ENCODE measurements around the gene ABCB7. TPM values are rescaled to one million over a fixed set of nuclear protein-coding genes. Genes with fewer than 3 reads are reported as not detected.
"Not testable (repeated sequence)": the region's sequence is repeated elsewhere in the genome, so short reads cannot be mapped to it uniquely, and the experiment has no call there.

ABCB7 gene
- total RNA-seq, 2 experiments from 2014 or later, result 52.6 to 54.5 TPM

- no peak for DNase-seq
- ATAC-seq, result no peak
- no peak overlapping the region for H3K4me3 Mint-ChIP-seq
- peaks cover 33% of the 10 kb centered on the region for H3K4me1 Mint-ChIP-seq
- H3K9me3 Mint-ChIP-seq (ENCODE audit: low read depth), result peaks cover 4% of the 10 kb centered on the region
- intact Hi-C loops (cut with DNase I, micrococcal nuclease), result loop anchor here (10.0 kb wide), 4 partner anchors 535 to 1285 kb away; partner anchors contain the start of gene RLIM (in 1 of the 2)
- CTCF ChIA-PET, result interaction anchor here (0.6 kb wide), 1 partner anchor 56 kb away, joined by 3 read pairs; no protein-coding TSS in a partner anchor
- peaks cover 24% of the 10 kb centered on the region for H3K36me3 Mint-ChIP-seq (ENCODE audit: low read depth)
- no peaks in the 10 kb centered on the region for H3K27me3 Mint-ChIP-seq
- POLR2A ChIA-PET, result no interaction called here
- no peak overlapping the region for H3K27ac Mint-ChIP-seq
These were observed 6.4 kb downstream of the ABCB7 start for GRCh38 chrX:75149654-75150053.

GRCh38 chrX:75132672-75133071, 23.4 kb downstream of the ABCB7 start:
- no peak for ATAC-seq
- CTCF ChIA-PET, result interaction anchor here (1.2 kb wide), 1 partner anchor 15 kb away, joined by 3 read pairs; no protein-coding TSS in a partner anchor
- intact Hi-C loops (cut with DNase I, micrococcal nuclease), result no loop called here
- DNase-seq, result no peak
- Mint-ChIP-seq H3K4me3 (no peak overlapping the region), H3K27me3 (no peaks in the 10 kb centered on the region), H3K27ac (no peak overlapping the region), H3K9me3 (ENCODE audit: low read depth) (no peaks in the 10 kb centered on the region), H3K4me1 (peaks cover 37% of the 10 kb centered on the region), H3K36me3 (ENCODE audit: low read depth) (peaks cover 23% of the 10 kb centered on the region)
- POLR2A ChIA-PET, result no interaction called here

GRCh38 chrX:75131973-75132627, 24.0 kb downstream of the ABCB7 start:
- DNase-seq, result no peak
- Mint-ChIP-seq H3K4me1 (peaks cover 42% of the 10 kb centered on the region), H3K27ac (no peak overlapping the region), H3K9me3 (ENCODE audit: low read depth) (no peaks in the 10 kb centered on the region), H3K4me3 (no peak overlapping the region), H3K36me3 (ENCODE audit: low read depth) (peaks cover 21% of the 10 kb centered on the region), H3K27me3 (no peaks in the 10 kb centered on the region)
- intact Hi-C loops (cut with DNase I, micrococcal nuclease), result no loop called here
- POLR2A ChIA-PET, result no interaction called here
- ATAC-seq, result no peak
- CTCF ChIA-PET, result interaction anchor here (1.2 kb wide), 1 partner anchor 15 kb away, joined by 3 read pairs; no protein-coding TSS in a partner anchor

GRCh38 chrX:75129069-75129468, 27.0 kb downstream of the ABCB7 start:
- H3K9me3 Mint-ChIP-seq (ENCODE audit: low read depth); intact Hi-C loops (cut with DNase I, micrococcal nuclease); ATAC-seq; H3K27ac Mint-ChIP-seq; POLR2A ChIA-PET; H3K27me3 Mint-ChIP-seq; DNase-seq; H3K4me3 Mint-ChIP-seq; CTCF ChIA-PET: not testable (repeated sequence)
- Mint-ChIP-seq H3K4me1 (peaks cover 29% of the 10 kb centered on the region), H3K36me3 (ENCODE audit: low read depth) (peaks cover 20% of the 10 kb centered on the region)

- Mint-ChIP-seq H3K36me3 (ENCODE audit: low read depth) (peaks cover 11% of the 10 kb centered on the region), H3K27ac (no peak overlapping the region), H3K9me3 (ENCODE audit: low read depth) (no peaks in the 10 kb centered on the region), H3K4me1 (peaks cover 2% of the 10 kb centered on the region), H3K4me3 (no peak overlapping the region), H3K27me3 (no peaks in the 10 kb centered on the region)
- POLR2A ChIA-PET, result no interaction called here
- CTCF ChIA-PET, result no interaction called here
- ATAC-seq (no peak), DNase-seq (no peak)
- intact Hi-C loops (cut with DNase I, micrococcal nuclease), result no loop called here
These were observed 37.8 kb downstream of the ABCB7 start for GRCh38 chrX:75118296-75118695.

GRCh38 chrX:75115707-75116413, 40.2 kb downstream of the ABCB7 start:
- ChIA-PET POLR2A (no interaction called here), CTCF (no interaction called here)
- Mint-ChIP-seq H3K4me3 (no peak overlapping the region), H3K4me1 (peaks cover 2% of the 10 kb centered on the region), H3K36me3 (ENCODE audit: low read depth) (peaks cover 10% of the 10 kb centered on the region), H3K9me3 (ENCODE audit: low read depth) (no peaks in the 10 kb centered on the region), H3K27ac (no peak overlapping the region), H3K27me3 (no peaks in the 10 kb centered on the region)
- ATAC-seq (no peak), DNase-seq (no peak)
- intact Hi-C loops (cut with DNase I, micrococcal nuclease), result no loop called here

GRCh38 chrX:75114638-75115037, 41.4 kb downstream of the ABCB7 start:
- ATAC-seq, result no peak
- peaks cover 12% of the 10 kb centered on the region for H3K36me3 Mint-ChIP-seq (ENCODE audit: low read depth)
- ChIA-PET POLR2A (no interaction called here), CTCF (no interaction called here)
- intact Hi-C loops (cut with DNase I, micrococcal nuclease), result no loop called here
- H3K4me1 Mint-ChIP-seq, result peaks cover 2% of the 10 kb centered on the region
- no peaks in the 10 kb centered on the region for H3K27me3 Mint-ChIP-seq
- no peak overlapping the region for H3K27ac Mint-ChIP-seq
- no peak overlapping the region for H3K4me3 Mint-ChIP-seq
- no peak for DNase-seq
- no peaks in the 10 kb centered on the region for H3K9me3 Mint-ChIP-seq (ENCODE audit: low read depth)

GRCh38 chrX:75113664-75114063, 42.4 kb downstream of the ABCB7 start:
- Mint-ChIP-seq H3K4me3 (no peak overlapping the region), H3K4me1 (no peaks in the 10 kb centered on the region), H3K9me3 (ENCODE audit: low read depth) (no peaks in the 10 kb centered on the region), H3K27ac (no peak overlapping the region), H3K27me3 (no peaks in the 10 kb centered on the region), H3K36me3 (ENCODE audit: low read depth) (peaks cover 12% of the 10 kb centered on the region)
- POLR2A ChIA-PET, result no interaction called here
- intact Hi-C loops (cut with DNase I, micrococcal nuclease), result no loop called here
- CTCF ChIA-PET, result no interaction called here
- ATAC-seq (no peak), DNase-seq (no peak)

- Mint-ChIP-seq H3K27me3 (no peaks in the 10 kb centered on the region), H3K9me3 (ENCODE audit: low read depth) (no peaks in the 10 kb centered on the region), H3K27ac (no peak overlapping the region), H3K4me1 (peaks cover 5% of the 10 kb centered on the region), H3K4me3 (no peak overlapping the region), H3K36me3 (ENCODE audit: low read depth) (peaks cover 25% of the 10 kb centered on the region)
- intact Hi-C loops (cut with DNase I, micrococcal nuclease), result no loop called here
- ChIA-PET CTCF (no interaction called here), POLR2A (no interaction called here)
- ATAC-seq (no peak), DNase-seq (no peak)
These were observed 48.1 kb downstream of the ABCB7 start for GRCh38 chrX:75107863-75108509.

- Mint-ChIP-seq H3K36me3 (ENCODE audit: low read depth) (peaks cover 26% of the 10 kb centered on the region), H3K27ac (no peak overlapping the region), H3K4me1 (peaks cover 8% of the 10 kb centered on the region), H3K27me3 (no peaks in the 10 kb centered on the region), H3K4me3 (no peak overlapping the region), H3K9me3 (ENCODE audit: low read depth) (no peaks in the 10 kb centered on the region)
- intact Hi-C loops (cut with DNase I, micrococcal nuclease), result no loop called here
- ChIA-PET CTCF (no interaction called here), POLR2A (no interaction called here)
- no peak for ATAC-seq
- DNase-seq, result no peak
These were observed 49.3 kb downstream of the ABCB7 start for GRCh38 chrX:75106772-75107171.

GRCh38 chrX:75096331-75096730, 59.8 kb downstream of the ABCB7 start:
- H3K4me1 Mint-ChIP-seq, result peaks cover 17% of the 10 kb centered on the region
- ATAC-seq (peak; percentile 74), DNase-seq (no peak)
- H3K4me3 Mint-ChIP-seq, result no peak overlapping the region
- CTCF ChIA-PET, result interaction anchor here (0.6 to 1.4 kb wide), 2 partner anchors 34 to 1234 kb away, joined by 3 to 4 read pairs; no protein-coding TSS in a partner anchor
- H3K27ac Mint-ChIP-seq, result peak overlapping the region; percentile 35
- H3K27me3 Mint-ChIP-seq, result no peaks in the 10 kb centered on the region
- no peaks in the 10 kb centered on the region for H3K9me3 Mint-ChIP-seq (ENCODE audit: low read depth)
- intact Hi-C loops (cut with DNase I, micrococcal nuclease), result loop anchor here in 1 of 2 experiments (1.0 kb wide), 1 partner anchor 180 kb away; no protein-coding TSS in a partner anchor
- H3K36me3 Mint-ChIP-seq (ENCODE audit: low read depth), result peaks cover 14% of the 10 kb centered on the region
- POLR2A ChIA-PET, result no interaction called here

- H3K27me3 Mint-ChIP-seq, result no peaks in the 10 kb centered on the region
- DNase-seq (no peak), ATAC-seq (no peak)
- intact Hi-C loops (cut with DNase I, micrococcal nuclease), result no loop called here
- H3K4me3 Mint-ChIP-seq, result no peak overlapping the region
- no peak overlapping the region for H3K27ac Mint-ChIP-seq
- POLR2A ChIA-PET, result no interaction called here
- peaks cover 5% of the 10 kb centered on the region for H3K9me3 Mint-ChIP-seq (ENCODE audit: low read depth)
- H3K36me3 Mint-ChIP-seq (ENCODE audit: low read depth), result peaks cover 13% of the 10 kb centered on the region
- CTCF ChIA-PET, result no interaction called here
- H3K4me1 Mint-ChIP-seq, result peaks cover 16% of the 10 kb centered on the region
These were observed 69.3 kb downstream of the ABCB7 start for GRCh38 chrX:75086731-75087195.

Measured in activated CD4-positive, alpha-beta T cell treated with anti-CD3 and anti-CD28 coated beads for 36 hours (primary cell).